HL-60/S4 (cell line): Measurements from ENCODE around the gene SEMA4G.

ENCODE experiments used
- in situ Hi-C: fragments of 300-500 bp; cut with MboI; formaldehyde crosslinking; loops from 2 replicates; pipeline ENCODE4 v1.14.3; 2022; ENCODE audit warnings: low sequenced_read_pairs

SEMA4G gene

DNA sequence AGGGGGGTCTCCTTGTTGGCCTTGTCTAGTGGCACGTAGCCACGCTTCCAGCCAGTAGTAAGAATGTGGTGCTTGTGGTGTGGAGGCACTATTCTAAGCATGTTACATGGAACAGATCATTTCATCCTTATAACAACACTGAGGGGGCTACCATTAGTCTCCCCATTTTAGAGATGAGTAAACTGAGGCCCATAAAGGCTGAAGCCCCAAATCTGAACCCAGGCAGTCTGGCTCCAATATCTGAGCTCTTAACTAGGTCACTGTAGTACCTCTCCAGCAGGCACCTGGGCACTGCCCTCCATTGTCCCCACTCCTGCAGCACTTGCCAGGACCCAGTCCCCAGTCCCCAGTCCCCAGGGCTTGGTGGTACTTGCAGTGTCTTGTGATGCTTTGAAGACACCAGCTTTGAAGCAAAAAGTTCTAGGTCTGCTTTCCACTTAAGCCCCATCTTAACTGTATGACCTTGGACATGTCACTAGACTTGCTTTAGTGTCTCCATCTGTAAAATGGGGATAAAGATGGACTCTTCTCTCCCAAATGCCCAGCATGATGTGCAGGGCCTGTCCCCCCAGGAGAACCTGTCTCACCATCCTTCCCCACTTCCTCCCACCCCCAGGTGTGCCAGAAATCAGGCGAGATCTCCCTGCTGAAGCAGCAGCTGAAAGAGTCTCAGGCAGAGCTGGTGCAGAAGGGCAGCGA, 36.7 kb downstream of the SEMA4G start:
- in situ Hi-C loops, result no loop called here

DNA sequence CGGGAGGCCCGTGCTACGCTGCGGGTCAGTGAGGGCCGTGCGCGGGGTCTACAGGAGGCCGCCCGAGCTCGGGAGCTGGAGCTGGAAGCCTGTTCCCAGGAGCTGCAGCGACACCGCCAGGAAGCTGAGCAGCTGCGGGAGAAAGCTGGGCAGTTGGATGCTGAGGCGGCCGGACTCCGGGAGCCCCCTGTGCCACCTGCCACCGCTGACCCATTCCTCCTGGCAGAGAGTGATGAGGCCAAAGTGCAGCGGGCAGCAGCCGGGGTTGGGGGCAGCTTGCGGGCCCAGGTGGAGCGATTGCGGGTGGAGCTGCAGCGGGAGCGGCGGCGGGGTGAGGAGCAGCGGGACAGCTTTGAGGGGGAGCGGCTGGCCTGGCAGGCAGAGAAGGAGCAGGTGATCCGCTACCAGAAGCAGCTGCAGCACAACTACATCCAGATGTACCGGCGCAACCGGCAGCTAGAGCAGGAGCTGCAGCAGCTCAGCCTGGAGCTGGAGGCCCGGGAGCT, 37.3 kb downstream of the SEMA4G start:
- in situ Hi-C loops, result no loop called here

DNA sequence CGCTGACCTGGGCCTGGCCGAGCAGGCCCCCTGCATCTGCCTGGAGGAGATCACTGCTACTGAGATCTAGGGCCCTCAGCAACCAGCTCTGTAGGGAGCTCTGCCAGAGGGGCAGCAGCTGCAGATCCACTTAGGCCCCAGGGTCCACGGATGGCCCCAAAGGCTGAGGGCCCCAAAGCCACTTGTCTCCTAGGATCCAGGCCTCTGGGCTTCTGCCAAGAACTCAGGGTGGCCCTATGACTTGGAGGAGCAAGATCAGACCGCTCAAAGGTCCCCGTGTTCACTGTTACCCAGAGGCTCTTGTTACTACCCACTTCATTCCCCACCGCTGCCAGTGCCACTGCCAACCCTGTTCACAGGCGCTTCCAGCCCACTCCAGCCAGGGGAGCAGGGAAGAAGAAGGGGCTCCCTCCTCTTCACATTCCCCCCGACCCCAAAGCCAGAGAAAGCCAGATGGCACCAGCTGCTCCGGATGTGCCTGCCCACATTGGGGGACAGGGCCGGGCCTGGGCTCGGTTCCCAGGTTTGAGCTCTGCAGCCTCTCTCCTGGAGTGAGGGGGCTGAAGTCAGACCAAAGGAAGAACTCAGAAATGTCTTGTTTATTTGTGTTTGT, 37.9 kb downstream of the SEMA4G start:
- in situ Hi-C loops, result no loop called here

DNA sequence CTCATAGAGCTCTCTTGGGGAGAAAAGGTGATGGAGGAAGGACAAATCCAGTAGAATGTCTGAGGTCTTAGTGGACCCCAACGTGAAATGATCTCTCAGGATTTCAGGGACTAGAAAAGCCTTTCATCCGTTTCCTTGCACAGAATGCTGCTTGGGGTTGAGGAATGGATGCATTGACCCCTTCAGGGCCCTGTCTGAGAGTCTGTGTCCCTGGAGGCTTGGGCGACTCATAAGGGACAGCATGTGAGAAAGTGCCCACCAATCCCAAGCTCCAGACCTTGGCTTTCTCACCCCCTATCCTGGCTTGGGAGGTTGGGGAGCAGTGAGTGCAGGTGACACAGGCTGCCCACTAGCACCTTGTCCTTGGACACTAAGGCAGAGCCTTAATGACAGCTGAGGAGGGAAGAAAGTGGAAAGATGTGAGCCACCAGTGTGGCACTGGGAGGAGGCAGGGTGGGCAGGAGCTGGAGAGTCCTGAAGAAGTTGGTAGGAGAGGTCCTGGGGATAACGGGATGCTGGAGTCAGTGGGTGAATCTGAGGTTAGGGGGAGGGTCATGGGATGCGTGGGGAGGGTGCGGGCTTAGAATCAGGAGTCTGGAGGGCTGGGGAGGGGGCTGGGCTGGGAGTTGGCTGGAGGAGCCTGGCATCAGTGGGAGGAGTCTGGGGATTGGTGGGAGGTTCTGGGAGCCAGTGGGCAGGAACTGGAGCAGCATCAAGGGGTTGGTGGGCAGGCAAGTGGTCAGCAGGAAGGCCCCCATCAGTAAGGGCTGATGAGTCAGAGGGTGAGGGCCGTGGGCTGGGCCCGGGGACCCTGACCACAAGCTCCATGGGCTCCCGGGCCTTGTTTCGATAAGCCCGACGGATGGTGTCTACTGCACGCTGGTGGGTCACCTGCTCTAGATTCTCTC, 38.9 kb downstream of the SEMA4G start:
- in situ Hi-C loops, result no loop called here

DNA sequence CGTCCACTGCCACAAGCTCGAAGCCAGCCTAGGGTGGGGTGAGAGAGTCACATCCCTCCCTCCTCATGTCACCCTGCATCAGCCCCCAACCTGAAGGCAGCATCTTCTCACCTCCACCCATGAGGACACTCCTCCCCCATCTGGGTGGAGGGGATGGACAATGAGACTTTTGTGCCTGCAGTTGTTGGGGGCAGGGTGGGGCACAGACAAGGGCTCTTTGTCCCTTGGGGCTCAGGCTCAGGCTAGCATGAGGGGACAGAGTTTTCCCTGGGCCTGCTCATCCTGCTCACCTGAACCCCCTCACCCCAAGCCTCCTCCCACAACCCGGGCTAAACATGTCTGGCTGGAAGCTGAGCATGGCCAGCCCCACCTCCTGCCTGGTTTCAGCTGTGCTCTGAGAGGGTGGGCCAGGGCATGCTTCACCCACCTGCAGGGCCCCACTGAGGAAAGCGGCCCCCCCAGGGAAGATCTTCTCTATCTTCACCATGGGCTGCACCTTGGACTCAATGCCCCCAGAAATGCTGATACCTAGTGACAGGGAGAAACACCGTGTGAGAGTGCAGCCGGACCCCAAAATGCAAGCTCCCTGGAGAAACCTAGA, 39.6 kb downstream of the SEMA4G start:
- in situ Hi-C loops, result no loop called here

DNA sequence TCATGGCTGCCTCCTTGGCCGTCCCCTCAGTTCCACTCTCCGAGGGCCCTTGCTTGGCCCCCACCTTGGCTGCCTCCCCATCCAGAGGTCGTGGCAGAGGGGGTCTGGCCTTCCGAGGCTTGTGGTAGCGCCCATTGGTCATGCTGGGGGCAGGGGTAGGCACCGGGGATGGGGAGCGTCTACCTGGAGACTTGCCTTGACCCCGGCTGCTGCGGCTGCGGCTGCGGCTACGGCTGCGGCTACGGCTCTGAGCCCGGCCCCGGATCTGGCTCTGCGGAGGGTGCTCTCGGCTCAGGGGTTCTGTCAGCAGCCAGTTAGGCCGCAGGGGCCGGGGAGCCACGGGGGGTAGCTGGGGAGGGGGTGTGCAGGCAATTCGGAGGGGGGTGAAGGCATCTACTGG, 41.0 kb downstream of the SEMA4G start:
- in situ Hi-C loops, result no loop called here

DNA sequence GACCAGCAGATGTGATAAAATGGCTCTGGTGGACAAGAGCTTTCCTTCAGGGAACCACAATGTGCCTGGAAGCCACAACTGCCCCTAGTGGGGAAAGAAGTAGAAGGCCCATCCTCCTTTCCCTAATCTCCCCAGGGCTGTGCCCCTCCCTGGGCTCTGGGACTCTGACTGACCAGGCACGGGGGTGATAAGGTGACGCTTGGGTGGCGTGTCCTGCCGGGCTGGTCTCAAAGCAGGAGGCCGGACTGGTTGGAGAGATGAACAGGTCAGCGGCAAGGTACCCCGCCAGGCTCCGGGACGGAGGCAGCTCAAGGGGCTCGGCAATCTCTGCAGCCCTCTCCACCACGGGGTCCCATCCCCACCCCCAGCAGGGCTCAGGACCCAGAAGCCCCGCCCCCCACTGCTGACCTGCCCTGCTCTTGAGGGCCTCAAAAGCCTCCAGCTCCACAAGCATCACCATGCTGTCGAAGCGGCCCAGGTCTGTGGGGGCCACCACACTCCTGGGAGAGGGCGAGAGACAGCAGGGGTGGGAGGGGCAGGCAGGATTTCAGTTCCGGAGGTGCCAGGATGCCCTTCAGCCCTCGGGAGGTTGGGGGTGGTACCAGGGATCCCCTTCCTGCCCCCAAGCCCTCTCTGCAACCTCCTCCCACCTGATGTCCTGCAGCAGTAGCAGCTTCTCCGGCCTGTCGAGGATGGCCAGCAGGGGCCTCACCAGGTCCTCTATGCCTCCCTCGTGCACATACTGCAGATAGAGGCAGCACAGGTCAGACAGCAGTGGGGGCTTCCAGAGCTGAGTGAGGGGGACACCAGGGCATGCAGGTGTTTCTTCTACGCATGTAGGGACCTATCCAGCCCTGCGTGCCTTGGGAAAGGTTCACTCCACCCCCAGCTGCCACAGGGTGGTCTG, 42.5 kb downstream of the SEMA4G start:
- in situ Hi-C loops, result no loop called here

DNA sequence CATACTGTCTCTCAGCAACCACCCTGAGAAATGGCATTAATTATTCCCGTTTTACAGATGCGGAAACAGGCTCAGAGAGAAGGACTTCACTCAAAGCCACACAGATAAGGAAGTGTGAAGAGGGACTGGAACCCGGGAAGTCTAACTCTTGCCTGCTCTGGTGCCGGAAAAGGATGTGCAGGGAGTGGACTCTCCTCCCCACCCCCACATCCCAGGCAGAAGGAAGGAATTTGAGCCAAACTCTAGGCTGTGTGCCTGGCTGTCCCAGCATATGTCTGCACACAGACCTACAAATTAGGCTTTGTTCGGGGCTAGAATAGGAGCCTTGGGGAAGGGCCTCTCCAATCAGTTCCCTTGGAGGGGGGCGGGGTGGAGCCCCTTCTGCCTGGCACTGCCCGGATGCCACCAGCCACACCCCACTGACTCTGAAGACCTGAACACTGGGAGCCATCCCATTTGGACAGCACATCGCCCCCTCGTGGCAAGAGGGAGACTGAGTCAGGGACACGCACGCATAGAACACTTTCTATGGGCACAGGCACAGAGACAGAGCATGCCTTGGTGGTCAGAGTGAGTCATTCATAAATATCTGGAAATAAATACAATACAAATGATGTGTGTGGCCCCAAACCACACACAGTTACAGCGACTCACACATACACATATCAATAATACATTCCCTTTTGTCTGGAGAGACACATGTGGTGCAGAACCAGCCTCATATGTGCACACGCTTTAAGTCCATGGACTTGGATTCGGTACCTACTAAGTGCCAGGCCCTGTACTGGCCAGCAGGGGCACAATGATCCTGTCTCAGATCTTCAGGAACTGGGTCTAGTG, 43.4 kb downstream of the SEMA4G start:
- in situ Hi-C loops, result no loop called here

DNA sequence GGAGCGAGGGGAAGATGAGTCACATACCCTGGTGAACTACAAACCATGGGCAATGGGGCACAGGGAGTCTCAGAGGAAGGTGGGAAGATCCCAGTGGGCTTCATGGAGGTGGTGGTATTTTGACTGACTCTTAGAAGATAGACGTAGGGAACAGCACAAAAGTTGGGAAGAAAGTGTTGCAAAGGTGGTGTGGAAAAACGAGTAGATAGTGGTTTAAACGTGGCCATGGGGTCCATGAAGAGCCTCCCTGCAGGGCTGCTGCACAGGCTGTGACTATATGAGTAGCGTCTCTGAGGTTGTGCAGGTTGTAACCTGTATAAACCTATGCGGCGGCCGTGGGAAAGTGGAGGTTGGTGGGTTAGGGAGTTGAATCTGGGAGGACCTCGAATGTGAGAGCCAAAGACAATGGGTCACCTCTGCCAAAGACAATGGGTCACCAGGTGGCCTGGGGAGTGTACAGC, 44.1 kb downstream of the SEMA4G start:
- in situ Hi-C loops, result no loop called here

DNA sequence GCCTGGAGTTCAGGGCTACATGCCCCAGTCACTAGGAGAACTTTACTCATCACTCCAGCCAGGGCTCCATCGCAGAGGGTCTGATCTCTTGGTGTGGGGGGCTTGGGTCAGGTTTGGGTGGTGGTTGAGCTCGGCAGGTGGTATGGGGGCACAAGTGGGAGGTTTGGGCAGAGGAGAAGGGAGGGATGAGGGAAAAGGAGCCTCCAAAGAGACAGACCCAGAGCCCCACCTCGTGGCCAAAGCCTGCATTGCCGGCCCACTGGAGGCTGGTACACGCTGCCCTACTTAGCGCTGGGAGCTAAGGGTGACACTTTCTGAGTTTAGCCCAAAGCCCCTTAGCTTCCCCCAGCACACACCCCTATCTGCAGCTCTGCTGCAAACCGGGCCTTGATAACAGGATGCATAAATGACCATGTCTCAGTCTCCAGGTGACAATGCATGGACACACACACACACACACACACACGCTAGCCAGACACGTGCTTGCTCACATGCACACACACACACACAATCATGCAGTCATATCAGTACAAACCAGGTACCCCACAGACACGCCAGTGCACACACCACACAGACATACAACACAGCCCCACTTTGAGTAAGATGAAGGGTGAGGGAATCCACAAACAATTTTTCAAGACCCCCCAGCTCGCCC, 45.1 kb downstream of the SEMA4G start:
- in situ Hi-C loops, result no loop called here

DNA sequence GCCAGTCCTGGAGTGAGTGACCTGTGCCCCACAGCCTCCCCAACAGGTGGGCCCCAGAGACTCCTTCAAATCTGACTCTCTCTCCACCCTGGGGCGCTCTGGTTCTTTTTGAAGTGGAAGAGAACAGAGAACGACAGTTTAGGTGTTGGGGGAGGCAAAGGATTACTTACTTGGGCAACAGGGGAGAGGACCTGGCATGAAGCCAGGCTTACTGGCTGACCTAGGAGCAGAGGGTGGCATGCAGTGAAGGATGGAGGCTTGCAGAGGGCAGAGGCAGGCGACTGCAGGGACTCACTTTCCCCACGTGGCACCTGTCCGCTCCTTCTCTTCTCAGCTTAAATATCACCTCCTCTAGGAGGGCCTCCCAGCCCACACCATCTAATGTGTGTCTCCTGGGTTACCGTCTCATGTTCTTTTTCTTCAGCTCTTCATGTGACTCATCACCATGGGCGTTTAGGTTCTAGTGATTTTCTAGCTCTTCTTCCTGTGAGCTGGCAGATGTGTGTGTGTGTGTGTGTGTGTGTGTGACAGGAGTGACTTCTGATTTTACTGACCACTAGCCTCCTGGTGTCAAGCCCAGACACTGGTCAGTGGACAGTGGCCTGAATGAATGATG, 45.8 kb downstream of the SEMA4G start:
- in situ Hi-C loops, result no loop called here

DNA sequence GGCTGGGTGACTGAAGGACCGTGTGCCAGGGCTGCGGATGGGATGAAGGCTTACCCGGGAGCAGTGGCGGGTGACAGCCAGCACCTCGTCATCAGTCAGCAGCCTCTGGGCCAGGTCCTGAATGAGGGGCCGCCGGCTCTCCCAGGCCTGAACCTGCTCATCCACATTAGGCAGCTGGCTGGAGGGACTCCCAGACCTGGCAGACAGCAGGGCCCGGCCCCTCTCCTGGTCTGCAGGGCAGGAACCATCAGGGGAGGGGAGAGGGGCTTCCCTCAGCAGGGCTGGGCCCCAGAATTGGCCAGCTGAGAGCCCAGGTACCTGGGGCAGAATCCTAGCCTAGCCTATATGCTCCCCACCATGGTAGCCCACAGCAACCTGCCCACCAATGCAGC, 46.3 kb downstream of the SEMA4G start:
- in situ Hi-C loops, result no loop called here

DNA sequence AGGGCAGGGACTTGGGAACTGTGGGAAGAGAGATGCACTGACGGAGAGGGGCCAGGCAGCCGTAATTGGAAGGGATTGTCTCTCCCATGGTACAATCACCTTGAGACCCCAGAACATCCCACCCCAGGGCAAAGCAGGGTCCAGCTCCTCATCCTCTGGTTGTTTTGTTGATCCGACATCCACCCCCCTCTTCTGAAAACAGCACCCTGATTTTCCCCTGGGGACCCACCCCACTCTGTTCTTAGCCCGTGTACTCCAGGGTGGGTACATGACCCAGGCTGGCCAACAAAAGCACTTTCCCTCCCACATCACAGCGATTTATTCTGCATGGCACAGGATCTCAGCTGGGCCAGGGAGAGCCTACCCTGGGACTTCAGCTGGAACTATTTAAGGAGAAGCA, 47.5 kb downstream of the SEMA4G start:
- in situ Hi-C loops, result no loop called here

DNA sequence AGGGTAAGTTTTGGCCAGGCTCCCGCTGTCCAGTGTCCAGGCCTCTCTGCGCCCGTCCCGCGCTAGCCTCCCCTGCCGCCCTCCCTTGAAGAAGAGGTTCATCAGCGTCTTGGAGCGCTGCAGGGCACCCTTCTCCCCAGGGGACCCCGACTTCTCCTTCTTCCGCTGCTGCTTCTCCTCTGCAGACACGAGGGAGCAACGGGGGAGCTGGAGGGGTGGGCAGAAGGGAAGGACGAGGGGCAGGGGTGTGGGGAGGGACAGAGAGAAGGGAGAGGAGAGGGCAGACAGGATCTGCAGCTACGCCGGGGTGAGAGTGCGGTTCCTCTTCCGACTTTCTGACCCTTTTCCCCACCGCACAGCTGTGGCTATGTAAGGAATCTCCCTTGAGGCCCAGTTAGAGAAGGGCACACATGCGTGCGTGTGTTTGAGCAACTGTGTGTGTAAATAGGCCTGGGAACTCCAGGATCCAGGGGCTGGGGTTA, 48.9 kb downstream of the SEMA4G start:
- in situ Hi-C loops, result no loop called here

DNA sequence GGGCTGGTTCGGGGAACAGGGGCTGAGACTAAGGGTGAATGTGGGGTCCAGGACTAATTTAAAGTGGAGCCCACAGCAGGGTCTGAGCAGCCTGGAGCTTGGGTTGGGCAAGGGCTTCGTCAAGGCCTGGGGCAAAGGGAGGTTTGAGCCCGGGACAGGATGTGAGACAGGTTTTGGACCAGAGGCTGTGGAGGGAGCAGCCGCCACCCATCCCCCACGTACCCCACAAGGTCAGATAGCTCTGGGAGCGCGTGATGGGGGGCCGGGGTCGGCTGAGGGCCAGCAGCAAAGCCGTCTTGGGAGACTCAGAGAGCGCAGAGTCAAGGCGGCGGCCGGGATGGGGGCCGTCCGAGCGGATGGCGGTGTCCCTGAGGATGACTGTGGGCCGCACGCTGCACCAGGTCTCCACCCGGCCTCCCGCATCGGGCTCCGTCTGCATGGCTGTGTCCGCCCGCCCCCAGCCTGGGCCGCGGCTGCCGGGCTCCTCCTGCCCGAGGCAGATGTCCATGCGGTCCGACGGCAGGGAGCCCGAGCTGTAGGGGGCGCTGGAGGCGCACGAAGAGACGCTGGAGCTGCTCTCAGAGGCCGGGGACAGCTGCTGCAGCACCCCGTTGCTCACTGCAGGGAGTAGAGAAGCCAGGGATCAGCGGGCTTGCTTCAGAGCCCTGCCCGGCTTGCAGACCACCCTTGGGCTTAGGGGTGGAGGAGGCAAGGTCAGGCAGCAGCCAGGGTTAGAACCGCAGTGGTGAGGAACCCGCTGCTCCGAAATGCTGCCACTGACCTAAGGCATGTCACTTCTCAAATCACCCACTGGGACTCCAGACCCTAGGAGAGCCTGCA, 49.5 kb downstream of the SEMA4G start:
- in situ Hi-C loops, result no loop called here
